PC-3 (cell line): ENCODE data around the gene JAM2.

Experiments
- CTCF ChIP-seq: fragments of 300-600 bp; sonication (generic); conservative IDR thresholded peaks from 2 replicates; pipeline ENCODE4 v1.5.1; 2017; ENCODE audit warnings: antibody characterized with exemption, low read depth, mild to moderate bottlenecking, low read length
- EZH2 ChIP-seq: fragments of 300-600 bp; sonication (generic); IDR thresholded peaks from one replicate; pipeline ENCODE4 v1.6.1; 2017; ENCODE audit warnings: antibody characterized with exemption, mild to moderate bottlenecking, low read length; ENCODE audit not compliant: unreplicated experiment
- EZH2phosphoT487 ChIP-seq: fragments of 300-600 bp; sonication (generic); IDR thresholded peaks from 2 replicates; pipeline ENCODE4 v1.6.1; 2018; ENCODE audit warnings: mild to moderate bottlenecking, antibody characterized with exemption, low read length, borderline replicate concordance

GRCh38 chr21:25676451-25676850 lies 37.4 kb downstream of the JAM2 start:
- TF ChIP-seq CTCF (no peak), EZH2phosphoT487 (no peak), EZH2 (no peak)
